ENCODE data around the gene HSF5.
"Not testable (repeated sequence)": the region's sequence is repeated elsewhere in the genome, so short reads cannot be mapped to it uniquely, and the experiment has no call there.

The HSF5 gene

GRCh38 chr17:58516644-58517377 lies 28.6 kb upstream of the HSF5 start:
- DNase-seq, result no peak

GRCh38 chr17:58515286-58515685 lies 27.1 kb upstream of the HSF5 start:
- DNase-seq, result no peak

GRCh38 chr17:58514770-58515157 lies 26.6 kb upstream of the HSF5 start:
- DNase-seq, result no peak

- peak; percentile 82 for DNase-seq
Measured at GRCh38 chr17:58513965-58514769, 26.0 kb upstream of the HSF5 start, which contains the start of gene MTMR4. TSS of gene MTMR4 (minus strand) at chr17:58514638. CDS start at chr17:58514407, 231 bp downstream.

GRCh38 chr17:58513267-58513964 lies 25.2 kb upstream of the HSF5 start:
- no peak for DNase-seq

GRCh38 chr17:58510075-58510474 lies 21.9 kb upstream of the HSF5 start:
- DNase-seq, result no peak

- DNase-seq, result no peak
Measured at GRCh38 chr17:58508341-58509067, 20.3 kb upstream of the HSF5 start.

- DNase-seq, result no peak
Measured at GRCh38 chr17:58507123-58507634, 19.0 kb upstream of the HSF5 start.

GRCh38 chr17:58506354-58507080 lies 18.3 kb upstream of the HSF5 start:
- DNase-seq, result no peak

- DNase-seq, result no peak
Measured at GRCh38 chr17:58504826-58505351, 16.7 kb upstream of the HSF5 start.

GRCh38 chr17:58503866-58504265 lies 15.7 kb upstream of the HSF5 start:
- DNase-seq, result no peak

- not testable (repeated sequence) for DNase-seq
Measured at GRCh38 chr17:58503134-58503533, 14.9 kb upstream of the HSF5 start.

- DNase-seq, result no peak
Measured at GRCh38 chr17:58501451-58501850, 13.2 kb upstream of the HSF5 start.

GRCh38 chr17:58498177-58498828 lies 10.1 kb upstream of the HSF5 start:
- DNase-seq, result no peak

- no peak for DNase-seq
Measured at GRCh38 chr17:58493506-58493905, 5.3 kb upstream of the HSF5 start.

GRCh38 chr17:58492238-58493121 lies 4.3 kb upstream of the HSF5 start:
- DNase-seq, result peak; percentile 64

GRCh38 chr17:58491510-58492045 lies 3.4 kb upstream of the HSF5 start:
- DNase-seq, result no peak

- DNase-seq, result no peak
Measured at GRCh38 chr17:58488428-58488890, 251 bp upstream of the HSF5 start.

GRCh38 chr17:58484600-58484999 lies 3.6 kb downstream of the HSF5 start:
- DNase-seq, result no peak

- not testable (repeated sequence) for DNase-seq
Measured at GRCh38 chr17:58481798-58482197, 6.4 kb downstream of the HSF5 start.
